ENCODE measurements around the gene GRB2.
"Not testable (repeated sequence)": the region's sequence is repeated elsewhere in the genome, so short reads cannot be mapped to it uniquely, and the experiment has no call there.

Gene GRB2

DNA sequence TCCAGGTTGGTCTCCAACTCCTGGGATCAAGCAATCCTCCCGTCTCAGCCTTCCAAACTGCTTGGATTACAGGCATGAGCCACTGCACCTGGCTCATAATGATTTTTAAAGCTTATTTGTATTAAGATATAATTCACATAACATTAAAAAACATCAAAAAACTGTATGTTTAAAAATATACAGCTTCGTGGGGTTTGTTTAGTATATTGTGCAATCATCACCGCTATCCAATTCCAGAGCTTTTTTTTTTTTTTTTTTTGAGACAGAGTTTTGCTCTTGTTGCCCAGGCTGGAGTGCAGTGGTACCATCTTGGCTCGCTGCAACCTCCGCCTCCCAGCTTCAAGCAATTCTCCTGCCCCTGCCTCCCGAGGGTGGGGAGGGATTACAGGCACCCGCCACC, 105.2 kb downstream of the GRB2 start:
- Mint-ChIP-seq H3K27ac (no peak overlapping the region), H3K36me3 (peaks cover 38% of the 10 kb centered on the region in 2 donors), H3K4me3 (no peak overlapping the region), H3K9me3 (peaks cover 2 to 4% of the 10 kb centered on the region in 2 donors), H3K27me3 (no peaks in the 10 kb centered on the region), H3K4me1 (peaks cover 18 to 57% of the 10 kb centered on the region in 2 donors)
- no peak for ATAC-seq (replicated peaks)
- DNase-seq: no peak

DNA sequence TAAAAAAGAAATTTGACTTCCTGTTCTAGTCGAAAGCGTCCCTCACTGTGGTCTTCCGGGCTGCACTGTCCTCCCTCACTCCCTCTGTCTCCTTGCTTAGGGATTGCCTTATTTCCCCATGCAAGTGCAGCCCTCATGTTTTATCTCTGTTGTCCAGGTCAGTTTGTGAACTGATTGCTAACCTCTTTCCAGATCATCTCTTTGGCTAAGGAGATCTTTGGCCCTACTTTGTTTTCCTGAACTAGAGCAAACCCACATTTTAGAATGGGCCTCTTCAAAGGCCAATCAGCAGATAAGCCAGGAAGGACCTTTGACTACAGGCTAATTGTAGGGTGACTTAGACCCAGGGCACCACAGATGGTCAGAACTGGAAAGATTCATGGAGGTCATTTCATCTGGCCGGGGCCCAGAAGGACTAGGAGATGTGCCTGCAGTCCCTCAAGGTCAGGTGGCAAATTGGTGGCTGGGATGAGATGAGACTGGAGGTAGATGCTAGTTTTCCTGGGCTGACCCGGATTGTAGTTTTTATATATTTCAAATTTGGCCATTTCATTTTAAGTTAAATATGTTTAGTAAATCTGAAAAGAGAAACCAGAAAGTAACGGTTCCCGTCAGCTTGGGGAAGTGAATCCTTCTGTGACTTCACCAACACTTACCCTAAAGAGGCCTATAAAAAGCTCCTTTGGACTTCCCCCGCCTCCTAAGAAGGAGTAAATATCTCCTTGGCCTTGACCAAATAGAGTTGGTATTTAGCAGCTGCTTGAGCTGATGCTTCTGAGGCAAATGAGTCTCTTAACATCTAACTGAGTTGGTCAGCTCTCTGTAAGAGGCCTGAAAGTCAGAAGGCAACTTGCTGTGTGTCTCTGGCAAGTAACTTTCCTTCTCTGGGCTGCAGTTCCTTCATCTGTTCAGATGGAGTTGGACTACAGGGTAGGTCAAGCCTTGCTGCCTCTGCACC, 110.0 kb downstream of the GRB2 start:
- H3K4me3 Mint-ChIP-seq: peak overlapping the region; percentile 69 to 77
- no peaks in the 10 kb centered on the region for H3K27me3 Mint-ChIP-seq
- H3K9me3 Mint-ChIP-seq: peaks cover 0 to 3% of the 10 kb centered on the region in 2 donors
- peaks cover 9 to 12% of the 10 kb centered on the region in 2 donors for H3K36me3 Mint-ChIP-seq
- ATAC-seq (replicated peaks) (peak; percentile 80 to 83), DNase-seq (peak; percentile 82)
- peak overlapping the region; percentile 98 for H3K27ac Mint-ChIP-seq
- peaks cover 19 to 66% of the 10 kb centered on the region in 2 donors for H3K4me1 Mint-ChIP-seq

DNA sequence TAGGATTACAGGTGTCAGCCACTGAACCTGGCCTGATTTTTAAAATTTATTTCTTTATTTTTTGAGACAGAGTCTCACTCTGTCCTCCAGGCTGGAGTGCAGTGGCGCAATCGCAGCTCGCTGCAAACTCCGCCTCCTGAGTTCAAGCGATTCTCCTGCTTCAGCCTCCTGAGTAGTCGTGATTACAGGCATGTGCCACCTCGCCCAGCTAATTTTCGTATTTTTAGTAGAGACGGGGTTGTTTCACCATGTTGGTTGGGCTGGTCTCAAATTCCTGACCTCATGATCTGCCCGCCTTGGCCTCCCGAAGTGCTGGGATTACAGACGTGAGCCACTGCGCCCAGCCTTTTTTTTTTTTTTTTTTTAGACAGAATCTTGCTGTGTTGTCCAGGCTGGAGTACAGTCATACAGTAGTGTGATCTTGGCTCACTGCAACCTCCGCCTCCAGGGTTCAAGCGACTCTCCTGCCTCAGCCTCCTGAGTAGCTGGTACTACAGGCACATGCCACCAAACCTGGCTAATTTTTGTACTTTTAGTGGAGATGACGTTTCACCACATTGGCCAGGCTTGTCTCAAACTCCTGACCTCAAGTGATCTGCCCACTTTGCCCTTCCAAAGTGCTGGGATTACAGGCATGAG, 112.5 kb downstream of the GRB2 start:
- peak overlapping the region in 1 of 2 donors; percentile 6 for H3K4me3 Mint-ChIP-seq
- H3K27me3 Mint-ChIP-seq; H3K9me3 Mint-ChIP-seq; ATAC-seq (replicated peaks); DNase-seq: not testable (repeated sequence)
- peaks cover 23 to 76% of the 10 kb centered on the region in 2 donors for H3K4me1 Mint-ChIP-seq
- H3K27ac Mint-ChIP-seq: peak overlapping the region; percentile 90
- H3K36me3 Mint-ChIP-seq: peaks cover 9 to 21% of the 10 kb centered on the region in 2 donors

DNA sequence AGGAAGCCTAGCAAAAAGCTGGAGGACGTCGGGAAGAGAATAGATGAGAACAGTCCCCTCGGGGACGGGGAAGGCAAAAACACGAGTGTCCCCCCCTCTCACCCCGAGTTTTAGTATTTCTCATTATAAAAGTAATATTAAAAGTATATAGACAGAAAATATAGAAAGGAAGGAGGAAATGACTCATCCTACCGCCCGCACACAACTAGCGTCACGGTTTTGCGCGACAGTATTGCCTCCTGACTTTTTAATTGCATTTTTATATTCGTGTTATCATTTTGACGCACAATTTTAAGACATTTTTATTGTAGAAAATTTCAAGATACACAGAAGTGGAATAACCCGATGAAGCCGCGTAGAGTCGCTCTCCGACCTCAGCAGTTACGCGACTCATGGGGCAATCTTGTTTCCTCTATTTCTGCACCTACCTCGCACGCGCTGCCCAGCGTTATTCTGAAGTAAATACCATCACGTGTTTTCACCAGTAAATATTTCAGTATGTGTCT, 115.6 kb downstream of the GRB2 start:
- peaks cover 19 to 77% of the 10 kb centered on the region in 2 donors for H3K4me1 Mint-ChIP-seq

DNA sequence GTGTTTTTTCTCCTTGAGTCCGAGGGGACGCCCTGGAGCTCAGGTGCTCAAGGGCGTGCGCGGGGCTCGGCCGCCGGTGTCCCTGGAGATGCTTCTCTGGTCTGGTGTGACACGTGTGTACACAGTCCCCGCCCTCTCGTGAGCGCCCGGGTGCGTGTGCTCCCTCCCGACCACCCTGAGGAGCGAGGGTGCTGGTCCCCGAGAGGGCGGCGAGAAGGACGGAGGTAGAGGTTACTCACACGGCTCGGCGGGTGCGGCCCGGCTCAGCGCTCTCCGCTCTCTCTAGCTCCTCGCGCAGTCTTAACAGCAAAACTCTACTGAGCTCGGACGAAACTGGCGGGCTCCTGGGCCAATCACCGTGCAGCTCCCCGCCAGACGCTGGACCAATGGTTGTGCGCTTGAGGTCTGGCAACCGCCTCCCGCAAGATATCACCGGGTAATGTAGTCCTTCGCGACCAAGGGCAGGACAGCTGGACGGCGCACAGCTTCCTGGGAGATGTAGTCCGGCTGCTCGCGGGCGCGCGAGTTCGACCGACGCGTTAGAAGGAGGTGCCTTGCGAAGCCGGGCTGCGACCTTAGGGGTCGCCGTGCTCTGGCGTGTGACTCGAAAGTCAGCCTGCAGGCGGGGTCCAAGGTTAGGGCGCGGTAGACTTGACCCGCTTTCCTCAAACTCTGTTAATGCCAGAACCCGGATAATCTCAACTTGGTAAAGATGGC, 116.2 kb downstream of the GRB2 start, which contains the start of gene SLC25A19:
SLC25A19 (minus strand) TSS at position 319 of the 717 bp plus-strand sequence. CDS start 2,669 bp downstream, outside the sequence.
- peaks cover 27 to 28% of the 10 kb centered on the region in 2 donors for H3K36me3 Mint-ChIP-seq

More for the DNA sequence above, 115.6 kb downstream of the GRB2 start:
- peak; percentile 43 to 53 for ATAC-seq (replicated peaks)
- Mint-ChIP-seq H3K4me3 (peak overlapping the region; percentile 97), H3K27me3 (no peaks in the 10 kb centered on the region), H3K9me3 (no peaks in the 10 kb centered on the region), H3K27ac (peak overlapping the region; percentile 100), H3K36me3 (peaks cover 26 to 28% of the 10 kb centered on the region in 2 donors)
- peak; percentile 71 for DNase-seq

DNA sequence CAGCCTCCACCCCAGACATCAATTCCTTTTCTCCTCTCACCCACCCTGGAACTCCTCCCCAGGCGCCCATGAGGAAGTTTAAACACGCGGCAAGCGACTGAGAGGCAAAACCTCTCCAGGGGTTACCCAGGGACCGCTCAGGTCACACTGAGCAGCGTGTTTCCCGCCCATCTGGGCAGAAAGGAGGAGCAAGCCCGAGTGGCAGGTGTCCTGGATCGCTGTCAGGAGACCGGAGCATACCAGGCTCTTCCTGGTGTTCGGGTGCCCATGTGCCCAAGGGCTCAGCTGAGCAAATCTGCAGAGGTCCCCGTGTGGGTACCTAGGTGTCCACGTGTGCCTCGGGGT, 116.7 kb downstream of the GRB2 start:
- H3K36me3 Mint-ChIP-seq: peaks cover 29 to 31% of the 10 kb centered on the region in 2 donors
- ATAC-seq (replicated peaks) (peak; percentile 22 to 30), DNase-seq (peak; percentile 56)
- H3K4me3 Mint-ChIP-seq: peak overlapping the region; percentile 97
- H3K27ac Mint-ChIP-seq: peak overlapping the region; percentile 100
- peaks cover 16 to 68% of the 10 kb centered on the region in 2 donors for H3K4me1 Mint-ChIP-seq
- no peaks in the 10 kb centered on the region for H3K27me3 Mint-ChIP-seq
- no peaks in the 10 kb centered on the region for H3K9me3 Mint-ChIP-seq

More for the DNA sequence above, 116.2 kb downstream of the GRB2 start, which contains the start of gene SLC25A19:
- peaks cover 17 to 70% of the 10 kb centered on the region in 2 donors for H3K4me1 Mint-ChIP-seq
- H3K4me3 Mint-ChIP-seq: peak within 1 kb of the TSS; percentile 97
- ATAC-seq (replicated peaks) (peak; percentile 91 to 93), DNase-seq (peak; percentile 98)
- no peaks in the 10 kb centered on the region for H3K27me3 Mint-ChIP-seq
- peak within 1 kb of the TSS; percentile 100 for H3K27ac Mint-ChIP-seq
- no peaks in the 10 kb centered on the region for H3K9me3 Mint-ChIP-seq

DNA sequence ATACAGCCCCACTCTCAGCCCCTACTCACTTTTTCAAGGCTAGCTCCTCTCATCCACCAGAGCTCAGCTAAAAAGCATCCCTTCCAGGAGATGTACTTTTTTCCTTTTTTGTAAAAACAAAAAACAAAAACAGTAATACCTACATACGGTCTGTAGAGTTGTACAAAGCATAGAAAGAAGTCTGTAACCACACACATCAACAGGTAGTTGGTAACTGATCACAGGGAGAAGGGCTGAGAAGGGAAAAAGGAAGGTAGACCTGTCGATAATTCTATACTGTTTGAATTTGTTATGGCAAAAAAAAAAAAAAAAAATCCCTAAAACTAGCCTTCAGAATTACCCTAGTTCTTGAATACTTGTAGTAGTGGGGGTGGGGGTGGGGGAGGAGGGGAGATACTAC, 117.1 kb downstream of the GRB2 start:
- Mint-ChIP-seq H3K4me3 (peak overlapping the region; percentile 97), H3K4me1 (peaks cover 20 to 67% of the 10 kb centered on the region in 2 donors), H3K9me3 (no peaks in the 10 kb centered on the region), H3K36me3 (peaks cover 33 to 35% of the 10 kb centered on the region in 2 donors), H3K27me3 (no peaks in the 10 kb centered on the region), H3K27ac (peak overlapping the region; percentile 100)
- no peak for ATAC-seq (replicated peaks)
- DNase-seq: no peak

DNA sequence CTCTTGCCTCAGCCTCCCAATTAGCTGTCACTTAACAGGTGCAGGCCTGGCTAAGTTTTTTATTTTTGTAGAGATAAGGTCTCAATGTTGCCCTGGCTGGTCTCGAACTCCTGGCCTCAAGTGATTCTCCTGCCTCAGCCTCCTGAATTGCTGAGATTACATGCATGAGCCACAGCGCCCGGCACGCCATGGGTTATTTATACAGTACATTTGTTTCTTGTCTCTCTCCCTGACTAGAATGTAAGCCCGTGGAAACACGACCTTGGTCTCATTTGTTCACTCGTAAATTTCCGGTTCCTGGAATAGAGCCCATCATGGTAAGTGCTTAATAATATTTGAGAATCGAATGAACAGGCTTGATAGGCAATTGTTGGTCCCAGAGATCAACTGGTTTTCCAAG, 118.3 kb downstream of the GRB2 start:
- Mint-ChIP-seq H3K4me3 (peak overlapping the region; percentile 97), H3K9me3 (no peaks in the 10 kb centered on the region), H3K27ac (no peak overlapping the region), H3K4me1 (peaks cover 21 to 55% of the 10 kb centered on the region in 2 donors), H3K27me3 (no peaks in the 10 kb centered on the region), H3K36me3 (peaks cover 35 to 38% of the 10 kb centered on the region in 2 donors)
- no peak for DNase-seq
- ATAC-seq (replicated peaks): no peak

DNA sequence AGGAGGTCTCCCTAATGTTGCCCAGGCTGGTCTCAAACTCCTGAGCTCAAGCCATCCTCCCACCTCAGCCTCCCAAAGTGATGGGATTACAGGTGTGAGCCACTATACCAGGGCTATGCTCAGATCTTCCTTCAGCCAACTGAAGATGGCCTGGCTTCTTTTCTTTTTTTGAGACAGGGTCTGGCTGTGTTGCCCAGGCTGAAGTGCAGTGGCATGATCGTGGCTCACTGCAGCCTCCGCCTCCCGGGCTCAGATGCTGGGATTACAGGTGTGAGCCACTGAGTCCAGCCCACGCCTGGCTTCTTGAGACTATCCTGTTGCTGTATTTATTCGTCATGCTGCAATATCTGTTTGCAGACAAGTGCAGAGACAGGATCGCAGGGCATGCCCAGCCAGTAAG, 120.4 kb downstream of the GRB2 start:
- Mint-ChIP-seq H3K4me1 (peaks cover 17 to 44% of the 10 kb centered on the region in 2 donors), H3K27ac (no peak overlapping the region), H3K27me3 (no peaks in the 10 kb centered on the region), H3K4me3 (no peak overlapping the region), H3K9me3 (no peaks in the 10 kb centered on the region), H3K36me3 (peaks cover 49 to 50% of the 10 kb centered on the region in 2 donors)
- no peak for DNase-seq
- no peak for ATAC-seq (replicated peaks)

DNA sequence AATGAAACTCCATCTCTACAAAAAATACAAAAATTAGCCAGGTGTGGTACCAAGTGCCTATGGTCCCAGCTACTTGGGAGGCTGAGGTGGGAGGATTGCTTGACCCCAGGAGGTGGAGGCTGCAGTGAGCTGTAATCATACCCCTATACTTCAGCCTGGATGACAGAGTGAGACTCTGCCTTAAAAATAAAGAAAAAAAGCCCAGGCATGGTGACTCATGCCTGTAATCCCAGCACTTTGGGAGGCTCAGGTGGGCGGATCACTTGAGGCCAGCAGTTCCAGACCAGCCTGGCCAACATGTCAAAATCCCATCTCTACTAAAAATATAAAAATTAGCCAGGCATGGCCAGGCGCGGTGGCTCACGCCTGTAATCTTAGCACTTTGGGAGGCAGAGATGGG, 125.3 kb downstream of the GRB2 start:
- not testable (repeated sequence) for H3K9me3 Mint-ChIP-seq; H3K27me3 Mint-ChIP-seq; H3K4me3 Mint-ChIP-seq; DNase-seq; ATAC-seq (replicated peaks)
- Mint-ChIP-seq H3K36me3 (peaks cover 40 to 44% of the 10 kb centered on the region in 2 donors), H3K27ac (peak overlapping the region; percentile 31), H3K4me1 (peaks cover 5 to 14% of the 10 kb centered on the region in 2 donors)

DNA sequence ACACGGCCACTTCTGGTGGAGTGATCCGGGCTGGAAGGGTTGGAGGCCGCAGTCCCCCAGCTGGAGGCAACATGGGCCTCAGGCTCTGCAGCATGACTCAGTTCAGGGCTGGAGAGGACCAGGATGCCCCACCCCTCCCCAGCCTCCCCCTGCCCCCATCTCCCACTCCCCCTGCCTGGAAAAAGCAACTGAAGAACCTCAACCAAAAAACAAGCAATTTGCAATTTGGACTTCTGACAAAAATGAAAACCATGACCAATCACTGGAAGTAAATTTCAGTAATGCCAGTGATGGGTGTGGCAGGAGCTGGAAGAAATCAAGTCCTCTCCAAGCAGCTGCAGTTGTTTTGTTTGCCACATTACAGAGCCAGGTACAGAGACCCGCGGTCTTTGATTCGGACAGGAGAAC, 127.8 kb downstream of the GRB2 start:
- peaks cover 8 to 30% of the 10 kb centered on the region in 2 donors for H3K4me1 Mint-ChIP-seq
- H3K9me3 Mint-ChIP-seq: no peaks in the 10 kb centered on the region
- ATAC-seq (replicated peaks) (no peak), DNase-seq (no peak)
- H3K4me3 Mint-ChIP-seq: no peak overlapping the region
- H3K27ac Mint-ChIP-seq: no peak overlapping the region
- H3K27me3 Mint-ChIP-seq: no peaks in the 10 kb centered on the region
- peaks cover 38 to 51% of the 10 kb centered on the region in 2 donors for H3K36me3 Mint-ChIP-seq

DNA sequence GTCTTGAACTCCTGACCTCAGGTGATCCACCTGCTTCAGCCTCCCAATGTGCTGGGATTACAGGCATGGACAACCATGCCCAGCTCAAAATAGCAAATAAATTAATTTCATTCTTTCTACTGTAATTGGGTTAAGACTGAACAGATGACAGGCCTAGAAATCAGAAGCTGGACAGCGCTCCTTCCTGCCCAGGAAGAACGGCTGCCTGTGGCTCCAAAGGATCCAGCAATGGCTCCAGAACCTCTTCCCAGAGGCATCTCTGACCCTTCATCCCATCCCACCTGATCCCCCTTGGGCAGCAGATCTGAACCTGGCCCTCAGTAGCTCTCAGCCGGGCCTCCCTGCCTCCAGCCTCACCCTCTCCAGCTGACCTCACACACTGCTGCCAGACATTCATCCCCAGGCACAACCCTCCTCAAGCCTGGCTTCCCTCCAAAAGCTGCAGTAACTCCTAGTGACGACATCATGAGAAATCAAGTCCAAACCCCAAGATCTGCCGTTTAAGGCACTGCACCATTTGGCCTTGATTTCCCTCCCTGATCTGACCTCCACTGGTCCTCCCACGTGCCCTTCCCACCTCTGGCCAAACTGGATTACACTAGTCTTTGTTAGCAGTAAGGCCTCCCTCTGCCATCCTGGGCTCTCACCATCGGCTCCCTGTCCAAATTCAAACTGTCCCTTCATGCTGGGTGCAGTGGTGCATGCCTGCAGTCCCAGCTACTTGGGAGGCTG, 131.3 kb downstream of the GRB2 start:
- no peak for ATAC-seq (replicated peaks)
- Mint-ChIP-seq H3K9me3 (no peaks in the 10 kb centered on the region), H3K27me3 (no peaks in the 10 kb centered on the region), H3K4me3 (peak overlapping the region in 1 of 2 donors; percentile 7), H3K36me3 (peaks cover 27 to 48% of the 10 kb centered on the region in 2 donors), H3K27ac (peak overlapping the region; percentile 89), H3K4me1 (peaks cover 23 to 45% of the 10 kb centered on the region in 2 donors)
- no peak for DNase-seq

DNA sequence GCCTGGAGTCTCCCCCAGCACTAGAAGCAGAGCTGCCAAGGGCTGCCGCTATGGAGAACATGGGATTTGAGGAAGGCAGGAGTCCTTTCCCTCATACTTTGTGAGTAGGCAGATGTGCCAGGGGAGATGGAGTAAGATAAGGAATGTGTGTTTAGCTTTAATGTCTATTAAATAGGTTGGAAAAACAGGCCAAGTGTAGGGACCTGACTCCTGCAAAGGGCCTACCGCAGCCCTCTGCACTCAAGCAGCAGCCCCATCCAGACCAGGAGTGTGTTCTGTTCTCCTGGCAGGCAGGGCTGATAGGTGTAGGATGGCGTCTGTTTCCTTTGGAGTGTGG, 132.7 kb downstream of the GRB2 start:
- Mint-ChIP-seq H3K4me3 (peak overlapping the region; percentile 89 to 97), H3K4me1 (peaks cover 29 to 54% of the 10 kb centered on the region in 2 donors), H3K27ac (peak overlapping the region; percentile 95)

More for the DNA sequence above, 132.7 kb downstream of the GRB2 start:
- Mint-ChIP-seq H3K27me3 (no peaks in the 10 kb centered on the region), H3K9me3 (no peaks in the 10 kb centered on the region), H3K36me3 (peaks cover 23 to 44% of the 10 kb centered on the region in 2 donors)
- DNase-seq (no peak), ATAC-seq (replicated peaks) (no peak)

Data from stimulated activated naive B cell treated with anti-CD40 and anti-IgM and Interleukin-4, amounts not matched to agents 10 μg/mL and 1 μg/mL and 100 μg/mL, for 72 hours (primary cell).